GM18861 (cell line): ENCODE data around the gene MIA2.

ENCODE experiments used
- ATAC-seq: cut with Tn5 transposase; IDR thresholded peaks from one replicate; pipeline ENCODE4 v1.9.1; 2021; ENCODE audit not compliant: unreplicated experiment

The MIA2 gene

DNA sequence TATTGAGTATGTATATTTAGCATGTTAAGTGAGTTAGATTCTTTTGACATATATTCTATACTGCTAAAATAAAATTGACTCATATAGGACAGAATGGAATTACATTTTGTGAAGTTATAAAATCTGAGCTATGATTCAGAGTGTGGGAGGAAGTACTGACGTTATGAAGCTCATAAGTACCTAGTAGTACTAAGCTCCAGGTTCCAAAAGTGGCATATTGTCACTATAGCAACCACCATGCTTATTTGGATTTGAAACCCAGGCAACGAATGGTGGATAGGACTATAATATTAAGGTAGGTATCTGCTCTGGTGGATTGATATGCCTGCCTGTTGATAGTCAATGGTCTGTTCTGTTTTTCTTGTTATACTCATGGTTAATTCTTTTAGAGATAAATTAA is 200.7 kb downstream of the MIA2 start:
- no peak for ATAC-seq

DNA sequence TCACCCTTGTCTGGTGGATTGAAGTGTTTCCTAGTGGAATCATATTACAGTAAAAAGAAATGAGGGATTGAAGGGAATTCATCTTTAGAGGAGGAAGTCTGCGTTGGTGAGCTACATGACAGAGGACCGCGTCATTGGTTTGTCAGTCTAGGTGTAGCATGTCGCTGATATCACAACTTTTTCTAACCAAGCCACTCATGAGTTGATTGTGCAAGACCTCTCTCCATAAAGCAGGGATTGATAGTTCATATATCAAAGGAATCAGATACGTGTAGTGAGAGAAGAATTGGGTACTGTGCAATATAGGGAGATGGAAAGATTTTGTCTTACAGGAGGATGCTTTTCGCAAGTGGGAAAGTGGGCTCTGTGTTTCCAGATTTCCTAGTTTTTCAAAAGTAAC is 201.5 kb downstream of the MIA2 start:
- no peak for ATAC-seq
